HG03103 (cell line): ENCODE measurements around the gene MAOB.

ENCODE experiments used
- ATAC-seq: cut with Tn5 transposase; IDR thresholded peaks from one replicate; pipeline ENCODE4 v1.9.1; 2021; ENCODE audit warnings: low read depth; ENCODE audit not compliant: unreplicated experiment

The MAOB gene

GRCh38 chrX:43861750-43862149 is 20.5 kb downstream of the MAOB start:
- ATAC-seq: no peak

GRCh38 chrX:43860646-43861370 is 21.4 kb downstream of the MAOB start:
- no peak for ATAC-seq

- ATAC-seq: no peak
Observed at GRCh38 chrX:43853225-43853828, 28.9 kb downstream of the MAOB start.

GRCh38 chrX:43850629-43851028 is 31.6 kb downstream of the MAOB start:
- ATAC-seq: no peak

- ATAC-seq: no peak
Observed at GRCh38 chrX:43849173-43849572, 33.1 kb downstream of the MAOB start.

- ATAC-seq: no peak
Observed at GRCh38 chrX:43847352-43847751, 34.9 kb downstream of the MAOB start.

- no peak for ATAC-seq
Observed at GRCh38 chrX:43846558-43846957, 35.7 kb downstream of the MAOB start.

- ATAC-seq: no peak
Observed at GRCh38 chrX:43845776-43846175, 36.5 kb downstream of the MAOB start.

GRCh38 chrX:43840265-43840664 is 42.0 kb downstream of the MAOB start:
- no peak for ATAC-seq

GRCh38 chrX:43836435-43837184 is 45.6 kb downstream of the MAOB start:
- no peak for ATAC-seq

- ATAC-seq: no peak
Observed at GRCh38 chrX:43835559-43835958, 46.7 kb downstream of the MAOB start.

- ATAC-seq: no peak
Observed at GRCh38 chrX:43827791-43828190, 54.5 kb downstream of the MAOB start.

- no peak for ATAC-seq
Observed at GRCh38 chrX:43822014-43822413, 60.2 kb downstream of the MAOB start.

GRCh38 chrX:43817444-43817843 is 64.8 kb downstream of the MAOB start:
- no peak for ATAC-seq

- no peak for ATAC-seq
Observed at GRCh38 chrX:43815209-43815608, 67.0 kb downstream of the MAOB start.

- ATAC-seq: no peak
Observed at GRCh38 chrX:43813898-43814297, 68.4 kb downstream of the MAOB start.

- ATAC-seq: no peak
Observed at GRCh38 chrX:43813319-43813718, 68.9 kb downstream of the MAOB start.

GRCh38 chrX:43809463-43809862 is 72.8 kb downstream of the MAOB start:
- ATAC-seq: no peak

- no peak for ATAC-seq
Observed at GRCh38 chrX:43808231-43808630, 74.0 kb downstream of the MAOB start.

GRCh38 chrX:43805579-43805978 is 76.7 kb downstream of the MAOB start:
- no peak for ATAC-seq

GRCh38 chrX:43804021-43804420 is 78.2 kb downstream of the MAOB start:
- no peak for ATAC-seq
